HG02759 (cell line): ENCODE results near the gene SH3RF3.

Source experiments
- ATAC-seq: cut with Tn5 transposase; IDR thresholded peaks from one replicate; pipeline ENCODE4 v1.9.1; 2021; ENCODE audit warnings: mild to moderate bottlenecking, moderate library complexity; ENCODE audit not compliant: unreplicated experiment

Gene SH3RF3

DNA sequence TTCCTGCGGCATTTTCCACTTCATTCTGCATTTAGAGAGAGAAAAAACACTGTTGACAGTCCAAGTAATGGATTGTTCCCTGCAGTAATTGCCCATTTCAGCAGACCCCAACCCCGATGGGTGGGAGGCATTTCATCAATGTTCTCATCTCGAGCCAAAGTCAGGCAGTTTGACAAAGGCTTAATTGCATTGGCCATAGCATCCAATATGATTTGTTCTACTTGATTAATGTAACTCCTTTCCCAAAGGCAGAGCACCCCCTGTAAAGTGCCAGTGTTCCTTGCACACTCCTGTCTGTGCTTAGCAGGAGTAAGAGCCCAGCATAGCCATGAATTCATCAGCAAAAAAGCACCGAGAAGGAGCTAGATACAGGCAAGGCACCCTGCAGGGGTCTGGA lies 310.4 kb downstream of the SH3RF3 start:
- no peak for ATAC-seq

DNA sequence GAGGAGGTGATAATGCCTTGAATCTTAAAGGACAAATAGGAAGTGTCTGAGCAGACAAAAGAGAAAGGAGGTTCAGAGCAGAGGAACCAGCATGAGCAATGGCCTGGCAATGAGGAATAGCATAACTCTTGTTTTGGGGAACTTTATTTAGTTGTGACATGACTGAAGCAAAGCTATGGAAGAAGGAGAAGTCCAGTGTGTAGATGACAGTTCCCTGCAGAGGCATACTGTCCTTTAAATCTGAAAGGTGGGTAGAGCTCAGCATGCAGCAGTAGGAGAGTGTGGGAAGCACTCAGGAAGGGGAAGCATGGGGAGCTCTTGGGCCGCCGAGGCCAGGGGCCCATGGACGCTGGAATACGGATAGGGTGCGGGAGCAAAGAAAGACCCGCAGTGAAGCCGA lies 311.0 kb downstream of the SH3RF3 start:
- no peak for ATAC-seq

DNA sequence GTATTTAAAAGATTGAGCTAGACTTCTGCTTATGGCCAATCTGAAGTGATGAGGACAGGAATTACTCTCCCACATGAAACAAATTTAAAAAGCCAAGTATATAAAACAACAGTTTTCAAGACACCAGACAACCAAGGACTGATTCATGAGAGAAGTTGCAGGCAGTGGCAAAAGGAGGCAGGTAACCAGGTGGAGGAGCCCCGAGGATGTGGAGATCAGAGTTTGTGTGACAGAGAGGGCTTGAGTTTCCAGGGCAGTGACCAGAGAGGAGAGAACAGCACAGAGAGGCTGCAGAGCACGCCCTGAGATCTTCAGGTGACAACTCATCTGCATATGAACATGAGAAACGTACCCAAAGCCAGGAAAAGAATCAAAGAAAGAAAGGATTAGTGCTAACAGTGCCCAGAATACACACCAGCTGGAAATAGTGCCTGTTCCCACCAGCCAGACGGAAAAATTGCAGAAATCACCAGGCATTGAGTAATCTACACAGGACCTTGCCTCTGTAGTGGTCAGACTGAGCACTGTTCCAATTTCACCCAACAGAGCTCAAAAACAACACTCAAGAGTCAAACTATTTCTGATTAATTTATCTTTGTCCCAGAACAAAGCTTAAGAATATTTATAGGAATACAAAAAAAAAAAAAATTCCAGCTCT lies 311.6 kb downstream of the SH3RF3 start:
- ATAC-seq = no peak

DNA sequence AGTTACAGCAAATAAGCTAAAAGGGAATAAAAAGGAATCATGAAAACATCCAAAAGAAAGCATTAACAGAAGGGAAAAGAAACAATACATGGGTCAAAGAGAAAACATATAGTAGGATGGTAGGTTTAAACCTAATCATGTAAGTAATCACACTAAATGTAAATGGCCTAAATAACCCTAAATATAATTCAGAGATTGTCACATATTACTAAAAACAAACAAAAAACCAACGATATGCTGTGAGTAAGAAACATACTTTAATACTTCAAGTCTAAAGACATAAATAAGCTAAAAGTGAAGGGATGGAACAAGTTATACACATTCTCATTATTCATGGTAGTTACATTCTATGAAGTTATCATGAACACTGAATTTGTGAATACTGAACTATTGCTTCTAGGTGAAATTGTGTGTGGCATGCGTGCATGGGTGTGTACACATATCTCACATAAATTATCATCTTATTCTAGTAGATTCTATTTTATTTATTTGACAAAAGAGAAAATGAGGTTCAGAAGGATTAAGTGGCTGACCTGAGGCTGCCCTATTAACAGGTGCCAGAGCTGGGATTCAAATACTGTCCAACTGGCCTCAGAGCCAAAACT lies 313.8 kb downstream of the SH3RF3 start:
- ATAC-seq = no peak

DNA sequence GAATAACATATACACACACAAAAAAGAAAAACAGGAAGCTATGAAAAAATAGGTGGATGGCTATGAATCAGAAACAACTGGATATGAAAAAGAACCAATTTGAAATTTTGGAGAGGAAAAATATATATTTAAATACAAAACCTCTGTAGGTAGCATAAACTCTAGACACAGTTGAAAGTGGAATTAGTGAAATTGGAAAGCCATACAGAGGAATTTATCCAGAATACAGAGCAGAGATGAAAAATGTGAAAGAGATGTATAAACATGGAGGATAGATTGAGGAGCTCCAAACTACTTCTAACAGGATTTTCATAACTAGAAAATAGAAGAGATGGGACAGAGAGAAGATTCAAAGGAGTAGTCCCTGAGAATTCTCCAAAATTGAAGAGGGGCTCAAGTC lies 315.9 kb downstream of the SH3RF3 start:
- ATAC-seq = no peak

GRCh38 chr2:109446278-109447131 lies 317.5 kb downstream of the SH3RF3 start:
- ATAC-seq = no peak

- ATAC-seq = no peak
These were observed 318.3 kb downstream of the SH3RF3 start for GRCh38 chr2:109447251-109447661.

DNA sequence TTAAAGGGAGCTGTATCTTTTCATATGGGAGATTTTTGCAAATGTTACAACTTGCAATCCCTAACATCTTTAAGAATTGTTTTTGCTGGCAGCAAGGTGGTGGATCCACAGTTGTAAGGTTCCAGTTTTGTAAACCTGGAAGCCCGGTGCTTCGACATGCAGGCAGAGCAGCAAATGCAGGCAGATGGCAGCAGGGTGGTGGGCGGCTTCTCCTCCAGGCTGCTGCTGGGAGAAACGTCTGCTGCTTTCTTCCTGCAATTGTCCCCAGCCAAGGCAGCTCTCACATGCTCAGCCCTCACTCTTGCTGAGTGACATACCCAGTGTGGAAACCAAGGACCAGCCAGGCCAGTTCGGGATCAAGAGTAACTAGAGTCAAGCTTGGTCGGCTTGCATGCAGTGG lies 318.8 kb downstream of the SH3RF3 start:
- ATAC-seq = no peak

DNA sequence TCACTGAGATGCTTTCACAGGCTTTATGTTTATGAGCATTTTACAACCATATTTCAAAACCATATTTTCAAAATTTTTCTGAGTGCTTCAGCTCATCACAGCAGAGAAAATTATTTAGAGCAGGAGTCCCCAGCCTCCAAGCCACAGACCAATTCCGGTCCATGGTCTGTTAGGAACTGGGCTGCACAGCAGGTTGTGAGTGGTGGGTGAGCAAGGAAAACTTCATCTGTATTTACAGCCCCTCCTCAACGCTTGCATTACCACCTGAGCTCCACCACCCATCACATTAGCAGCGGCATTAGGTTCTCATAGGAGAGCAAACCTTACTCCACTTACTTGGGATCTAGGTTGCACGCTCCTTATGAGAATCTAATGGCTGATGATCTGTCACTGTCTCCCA lies 319.2 kb downstream of the SH3RF3 start:
- ATAC-seq = no peak

DNA sequence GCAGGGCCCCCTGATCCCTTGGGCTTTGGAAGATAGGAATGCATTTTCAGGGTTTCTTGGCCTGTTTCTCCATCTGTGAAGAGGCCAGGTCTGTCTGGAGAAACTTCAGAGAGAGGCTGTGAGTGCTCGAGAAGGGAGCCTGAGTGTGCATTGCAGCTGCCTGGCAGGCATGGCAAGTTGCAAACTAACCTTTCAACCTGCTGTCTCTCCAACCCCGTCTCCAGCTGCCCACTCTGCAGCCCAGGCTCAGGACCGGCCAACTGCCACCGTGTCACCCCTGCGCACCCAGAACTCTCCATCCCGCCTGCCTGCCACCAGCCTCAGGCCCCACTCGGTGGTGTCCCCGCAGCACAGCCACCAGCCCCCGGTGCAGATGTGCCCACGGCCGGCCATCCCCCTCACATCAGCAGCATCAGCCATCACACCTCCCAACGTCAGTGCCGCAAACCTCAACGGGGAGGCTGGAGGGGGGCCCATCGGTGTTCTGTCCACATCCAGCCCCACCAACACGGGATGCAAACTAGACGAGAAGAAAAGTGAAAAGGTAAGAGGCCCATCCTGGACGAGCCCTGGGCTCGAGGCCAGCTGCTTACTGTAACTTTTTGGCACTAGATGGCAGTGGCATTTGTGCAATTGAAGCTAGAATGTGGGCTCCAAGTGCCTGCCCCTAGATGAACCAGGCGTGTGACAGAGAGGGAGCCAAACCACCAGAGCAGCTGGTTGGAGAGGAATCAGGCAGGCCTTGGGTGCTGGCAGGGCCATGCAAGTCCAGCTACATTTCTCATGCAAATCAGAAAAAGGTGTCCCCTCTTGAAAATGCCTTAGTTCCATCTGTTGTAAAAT lies 320.2 kb downstream of the SH3RF3 start:
- ATAC-seq = no peak

- ATAC-seq = no peak
These were observed 321.7 kb downstream of the SH3RF3 start for GRCh38 chr2:109450574-109451273.

- ATAC-seq = no peak
These were observed 322.7 kb downstream of the SH3RF3 start for GRCh38 chr2:109451671-109452070.

GRCh38 chr2:109452318-109453305 lies 323.6 kb downstream of the SH3RF3 start:
- ATAC-seq = no peak

DNA sequence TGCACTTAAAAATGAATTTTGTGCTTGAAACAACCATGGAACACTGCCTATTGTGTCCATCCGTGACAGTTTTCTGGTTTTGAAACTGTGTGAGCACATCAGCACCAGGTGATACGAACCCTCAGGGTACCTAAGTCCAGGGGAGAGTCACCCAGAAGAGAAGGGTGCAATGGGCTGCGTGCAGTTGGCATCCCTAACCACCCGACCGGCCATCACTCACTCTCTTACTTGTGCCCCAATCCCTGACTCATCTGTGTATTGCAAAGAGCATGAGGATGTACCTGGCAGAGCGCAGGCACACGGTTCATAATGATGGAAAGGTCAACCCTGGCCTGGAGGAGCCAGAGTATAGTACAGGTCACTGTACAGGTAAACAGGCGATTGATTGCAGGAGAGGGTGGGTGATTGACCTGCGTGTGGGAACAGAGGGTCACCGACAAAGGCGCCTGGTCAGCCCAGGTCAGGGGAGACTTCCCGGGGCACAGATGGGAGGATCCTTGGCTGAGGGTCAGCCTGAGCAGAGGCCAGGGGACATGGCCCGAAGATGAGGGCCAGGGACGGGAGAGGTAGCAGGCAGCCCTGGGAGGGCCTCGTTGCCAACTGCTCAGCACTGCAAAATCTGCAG lies 324.5 kb downstream of the SH3RF3 start:
- no peak for ATAC-seq

- ATAC-seq = no peak
These were observed 325.3 kb downstream of the SH3RF3 start for GRCh38 chr2:109454304-109454703.

GRCh38 chr2:109454765-109455394 lies 325.9 kb downstream of the SH3RF3 start:
- ATAC-seq = no peak

DNA sequence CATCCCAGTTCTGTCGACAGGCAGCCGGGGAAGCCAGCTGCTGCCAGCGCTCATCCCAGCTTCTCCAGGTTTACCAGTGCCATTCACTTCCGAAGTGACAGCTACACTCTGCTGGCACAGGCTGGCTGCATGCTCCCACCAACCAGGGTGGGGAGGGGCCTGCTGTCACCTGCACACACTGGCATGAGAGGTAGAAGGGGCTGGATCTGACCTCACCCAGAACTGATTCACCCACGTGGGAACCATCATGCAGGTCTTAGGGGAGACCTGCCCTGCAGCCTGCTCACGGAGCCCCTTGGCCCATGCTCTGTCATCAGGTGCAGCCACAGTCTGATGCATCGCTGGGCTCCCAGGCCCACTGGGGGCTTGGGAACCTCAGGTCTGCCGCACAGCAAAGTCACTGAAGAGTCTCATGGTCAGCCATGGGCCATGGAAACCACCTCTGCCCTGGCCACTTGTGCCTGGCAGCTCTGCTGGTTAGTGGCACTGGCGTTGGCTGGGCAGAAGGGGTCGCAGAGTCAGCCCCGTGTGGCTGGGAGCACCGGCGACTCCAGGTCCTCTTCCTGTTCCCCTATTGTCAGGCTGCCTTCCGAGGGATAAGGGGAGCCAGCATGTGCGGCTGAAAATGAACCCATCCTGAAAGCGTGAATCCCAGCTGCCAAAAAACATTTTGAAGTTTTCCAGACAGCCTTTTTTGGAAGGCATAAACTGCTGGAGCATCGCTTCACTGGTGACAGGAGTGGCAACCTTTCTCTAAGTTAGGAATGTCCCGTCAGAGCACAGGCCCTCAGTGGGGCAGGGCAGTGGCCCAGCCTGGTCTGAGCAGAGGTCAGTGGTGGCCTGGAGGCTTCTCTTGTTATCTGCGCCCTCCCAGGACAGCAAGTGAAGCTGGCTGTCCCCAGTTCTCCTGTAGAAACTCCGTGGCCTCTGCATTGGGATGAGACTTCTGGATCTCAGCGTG lies 327.0 kb downstream of the SH3RF3 start:
- no peak for ATAC-seq
